Measurements from ENCODE around the gene PCDHA6.

DNA sequence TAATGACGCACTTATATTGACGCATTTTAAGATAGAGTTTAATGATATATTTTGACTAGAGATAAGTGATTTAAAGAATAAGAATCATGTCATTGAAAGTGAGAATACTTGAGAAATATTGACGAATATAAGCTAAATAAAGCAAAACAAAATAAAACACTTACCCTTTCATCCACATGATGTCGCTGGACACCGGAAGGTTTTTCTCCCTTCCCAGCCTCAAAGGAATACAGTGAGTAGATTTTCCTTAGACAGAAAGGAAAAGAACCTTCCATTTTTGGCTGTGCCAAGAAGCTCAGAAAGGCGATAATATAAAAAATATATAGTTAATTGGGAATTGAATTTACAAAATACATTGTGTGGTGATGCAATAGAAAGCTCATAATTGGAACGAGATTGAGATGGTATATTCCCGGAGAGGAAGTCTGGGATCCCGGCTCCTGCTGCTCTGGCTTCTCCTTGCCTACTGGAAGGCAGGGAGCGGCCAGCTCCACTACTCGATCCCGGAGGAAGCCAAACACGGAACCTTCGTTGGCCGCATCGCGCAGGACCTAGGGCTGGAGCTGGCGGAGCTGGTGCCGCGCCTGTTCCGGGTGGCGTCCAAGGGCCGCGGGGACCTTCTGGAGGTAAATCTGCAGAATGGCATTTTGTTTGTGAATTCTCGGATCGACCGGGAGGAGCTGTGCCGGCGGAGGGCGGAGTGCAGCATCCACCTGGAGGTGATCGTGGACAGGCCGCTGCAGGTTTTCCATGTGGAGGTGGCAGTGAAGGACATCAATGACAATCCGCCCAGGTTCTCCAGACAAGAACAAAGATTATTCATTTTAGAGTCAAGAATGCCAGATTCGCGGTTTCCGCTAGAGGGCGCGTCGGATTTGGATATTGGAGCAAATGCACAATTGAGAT is 6.1 kb upstream of the PCDHA6 start, which contains the start of gene PCDHA5:
- TF ChIP-seq, protein P1, sequence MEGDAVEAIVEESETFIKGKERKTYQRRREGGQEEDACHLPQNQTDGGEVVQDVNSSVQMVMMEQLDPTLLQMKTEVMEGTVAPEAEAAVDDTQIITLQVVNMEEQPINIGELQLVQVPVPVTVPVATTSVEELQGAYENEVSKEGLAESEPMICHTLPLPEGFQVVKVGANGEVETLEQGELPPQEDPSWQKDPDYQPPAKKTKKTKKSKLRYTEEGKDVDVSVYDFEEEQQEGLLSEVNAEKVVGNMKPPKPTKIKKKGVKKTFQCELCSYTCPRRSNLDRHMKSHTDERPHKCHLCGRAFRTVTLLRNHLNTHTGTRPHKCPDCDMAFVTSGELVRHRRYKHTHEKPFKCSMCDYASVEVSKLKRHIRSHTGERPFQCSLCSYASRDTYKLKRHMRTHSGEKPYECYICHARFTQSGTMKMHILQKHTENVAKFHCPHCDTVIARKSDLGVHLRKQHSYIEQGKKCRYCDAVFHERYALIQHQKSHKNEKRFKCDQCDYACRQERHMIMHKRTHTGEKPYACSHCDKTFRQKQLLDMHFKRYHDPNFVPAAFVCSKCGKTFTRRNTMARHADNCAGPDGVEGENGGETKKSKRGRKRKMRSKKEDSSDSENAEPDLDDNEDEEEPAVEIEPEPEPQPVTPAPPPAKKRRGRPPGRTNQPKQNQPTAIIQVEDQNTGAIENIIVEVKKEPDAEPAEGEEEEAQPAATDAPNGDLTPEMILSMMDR (IDR thresholded peaks at IDR 0.05; ENCODE audit: low read depth, low read length): peak; percentile 23
- no peak for TF ChIP-seq POLR2A (IDR thresholded peaks at IDR 0.05; ENCODE audit: extremely low read depth, insufficient read length)
- no peak for TF ChIP-seq MYC (IDR thresholded peaks at IDR 0.05; ENCODE audit: low read depth, low read length)
